Endothelial cell of umbilical vein (primary cell): ENCODE results near the gene SDR39U1. TPM values are rescaled to one million over a fixed set of nuclear protein-coding genes. Genes with fewer than 3 reads are reported as not detected.

ENCODE experiments used
- BruUV-seq: library from RNA; stranded (reverse); fragments of 400-500 nt; replicated peaks from 2 replicates; lab custom pipeline; 2021; lab: Mats Ljungman, UMichigan
- CTCF ChIA-PET: fragments of 300-600, 350-600 bp; sonication (Branson Sonifier 250); formaldehyde crosslinking; loops from one replicate; lab custom pipeline; 2021; ENCODE audit warnings: antibody characterized with exemption, inconsistent platforms; lab: Charles Lee
- POLR2A ChIA-PET: fragments of 300-600, 350-600 bp; sonication (Branson Sonifier 250); formaldehyde crosslinking; loops from one replicate; lab custom pipeline; 2021; ENCODE audit warnings: antibody characterized with exemption, inconsistent platforms; lab: Charles Lee
- DNase-seq: peaks from one replicate; pipeline ENCODE4 v3.0.0-alpha.2; 2011; ENCODE audit warnings: low read depth, low spot score
- FAIRE-seq: peaks from 2 replicates; lab custom pipeline; 2011; peaks lifted over from hg19 to GRCh38; lab: Jason Lieb, UNC
- H2AFZ ChIP-seq: 2 replicates; pipeline ENCODE4 v1.6.0; 2012; ENCODE audit warnings: low read depth, low read length, control low read depth, inconsistent platforms
- H3K27ac ChIP-seq: 2 replicates; pipeline ENCODE4 v1.5.1; 2011; ENCODE audit warnings: low read depth, mild to moderate bottlenecking, control low read depth, low read length, moderate library complexity; ENCODE audit not compliant: insufficient read depth
- H3K27me3 ChIP-seq, 2 experiments: 2 replicates each; pipeline versions ENCODE4 v1.6.0 to v1.6.1; 2011; ENCODE audit warnings: low read length in 2 of 2, mixed read lengths in 1 of 2; ENCODE audit not compliant: control insufficient read depth in 2 of 2, insufficient read depth in 2 of 2
- H3K36me3 ChIP-seq, 2 experiments: 2 replicates in 1 of 2; 3 replicates in 1 of 2; pipeline ENCODE4 v1.5.1; 2011; ENCODE audit warnings: low read length in 2 of 2, mild to moderate bottlenecking in 1 of 2, moderate library complexity in 1 of 2; ENCODE audit not compliant: control insufficient read depth in 2 of 2, insufficient read depth in 2 of 2; ENCODE audit errors: extremely low read depth in 1 of 2
- H3K4me1 ChIP-seq: 3 replicates; pipeline ENCODE4 v1.5.1; 2011; ENCODE audit warnings: mild to moderate bottlenecking, low read length; ENCODE audit not compliant: control insufficient read depth, insufficient read depth; ENCODE audit errors: extremely low read depth
- H3K4me2 ChIP-seq: 2 replicates; pipeline ENCODE4 v1.6.1; 2011; ENCODE audit warnings: low read length, control low read depth, mixed read lengths; ENCODE audit not compliant: insufficient read depth
- H3K4me3 ChIP-seq, 3 experiments: fragments of 200-600 bp in 1 of 3; sonication (generic), shearing (Covaris generic) in 1 of 3; replicated peaks in 1 of 3; 2 replicates each; pipeline ENCODE4 v1.5.1; 2011 to 2016; ENCODE audit warnings: control low read depth in 3 of 3, low read length in 3 of 3, mild to moderate bottlenecking in 2 of 3, inconsistent platforms in 1 of 3, low read depth in 1 of 3, moderate library complexity in 1 of 3; ENCODE audit not compliant: insufficient read depth in 1 of 3
- H3K79me2 ChIP-seq: 2 replicates; pipeline ENCODE4 v1.6.0; 2012; ENCODE audit warnings: low read length, inconsistent platforms; ENCODE audit not compliant: control insufficient read depth, insufficient read depth
- H3K9ac ChIP-seq: replicated peaks from 2 replicates; pipeline ENCODE3; 2011; ENCODE audit warnings: low read length, control low read depth; ENCODE audit not compliant: insufficient read depth; ENCODE audit errors: extremely low read depth
- H3K9me1 ChIP-seq: replicated peaks from 3 replicates; pipeline ENCODE4 v1.6.0; 2011; ENCODE audit warnings: mild to moderate bottlenecking, low read length; ENCODE audit not compliant: control insufficient read depth, insufficient read depth; ENCODE audit errors: extremely low read depth
- H3K9me3 ChIP-seq: replicated peaks from 2 replicates; pipeline ENCODE4 v1.5.1; 2012; ENCODE audit warnings: low read length, inconsistent platforms; ENCODE audit not compliant: control insufficient read depth, insufficient read depth
- H4K20me1 ChIP-seq: replicated peaks from 2 replicates; pipeline ENCODE3; 2011; ENCODE audit warnings: mild to moderate bottlenecking, low read length; ENCODE audit not compliant: control insufficient read depth, insufficient read depth; ENCODE audit errors: extremely low read depth
- CTCF ChIP-seq, 2 donors: IDR thresholded peaks; 1 replicate in 1 of 2; 2 replicates in 1 of 2; pipeline ENCODE4 v1.5.1; 2011; ENCODE audit warnings: low read length in 2 of 2, mild to moderate bottlenecking in 2 of 2, moderate library complexity in 2 of 2, control low read depth in 1 of 2, inconsistent platforms in 1 of 2, low read depth in 1 of 2; ENCODE audit not compliant: insufficient read depth in 1 of 2; ENCODE audit errors: extremely low read depth in 1 of 2
- EZH2 ChIP-seq: IDR thresholded peaks from 2 replicates; pipeline ENCODE4 v1.6.1; 2012; ENCODE audit warnings: borderline replicate concordance, low read depth, mild to moderate bottlenecking, moderate library complexity, low read length, inconsistent platforms; ENCODE audit not compliant: severe bottlenecking
- FOS ChIP-seq: IDR thresholded peaks from 2 replicates; pipeline ENCODE4 v1.6.1; 2011; ENCODE audit warnings: mild to moderate bottlenecking, low read length, moderate library complexity, borderline replicate concordance; ENCODE audit not compliant: insufficient read depth
- GATA2 ChIP-seq: IDR thresholded peaks from 2 replicates; pipeline ENCODE4 v1.7.0; 2011; ENCODE audit warnings: low read depth, mild to moderate bottlenecking, moderate library complexity, mixed read lengths, low read length; ENCODE audit not compliant: insufficient read length, insufficient read depth
- JUN ChIP-seq: IDR thresholded peaks from 2 replicates; pipeline ENCODE4 v1.6.1; 2011; ENCODE audit warnings: borderline replicate concordance, low read depth; ENCODE audit not compliant: insufficient read length, insufficient read depth
- MAX ChIP-seq: IDR thresholded peaks from 2 replicates; pipeline ENCODE4 v1.6.1; 2011; ENCODE audit not compliant: insufficient read depth, insufficient read length
- MYC ChIP-seq: IDR thresholded peaks from one replicate; pipeline ENCODE4 v1.6.1; 2011; ENCODE audit warnings: mild to moderate bottlenecking, low read depth, low read length
- POLR2A ChIP-seq: IDR thresholded peaks from 2 replicates; pipeline ENCODE4 v1.6.1; 2012; ENCODE audit warnings: low read depth, mild to moderate bottlenecking, control low read depth, low read length
- POLR2AphosphoS5 ChIP-seq: IDR thresholded peaks from 2 replicates; pipeline ENCODE4 v1.6.1; 2012; ENCODE audit warnings: low read depth, mild to moderate bottlenecking, control low read depth, low read length, moderate library complexity; ENCODE audit not compliant: insufficient read depth
- dilution Hi-C: fragments of 300-500 bp; cut with MboI; formaldehyde crosslinking; loops from one replicate; pipeline ENCODE4 v1.15.0; 2019; ENCODE audit warnings: low sequenced_read_pairs; ENCODE audit not compliant: extremely low pct_ligation_motif_present
- intact Hi-C: fragments of 100-400 bp; cut with micrococcal nuclease; formaldehyde crosslinking; loops from one replicate; pipeline ENCODE4 v1.10.0; 2022
- polyA plus RNA-seq, 4 experiments: library from polyadenylated mRNA; depleted of rRNA in 3 of 4; stranded (reverse) in 3 of 4; unstranded in 1 of 4; fragments of >200 nt; gene quantifications; 2 replicates each; pipeline versions ENCODE4 v1.2.1 to v1.2.3, GENCODE V29; 2011 to 2012; ENCODE audit warnings: missing spikeins in 1 of 4
- total RNA-seq: library from RNA; stranded (reverse); gene quantifications from 2 replicates; pipeline ENCODE4 v1.2.3, GENCODE V29; 2021

SDR39U1 gene
- total and polyA plus RNA-seq, 2 donors (not counting 3 experiments of a cell fraction or from before 2014, with no cell fraction given), result 40.2 to 72.6 TPM

- Histone ChIP-seq H2AFZ (no peak overlapping the region), H3K9ac (no peak overlapping the region), H3K4me3 (no peak overlapping the region), H3K27me3 (no peaks in the 10 kb centered on the region), H3K27ac (no peak overlapping the region), H3K4me2 (no peak overlapping the region), H4K20me1 (no peaks in the 10 kb centered on the region), H3K9me1 (no peaks in the 10 kb centered on the region), H3K79me2 (peaks cover 2% of the 10 kb centered on the region), H3K9me3 (no peaks in the 10 kb centered on the region), H3K36me3 (peaks cover 0 to 31% of the 10 kb centered on the region in 2 experiments), H3K4me1 (peaks cover 12% of the 10 kb centered on the region)
- BruUV-seq, result no TSS peak
- TF ChIP-seq MAX (no peak), EZH2 (no peak), FOS (no peak)
- FAIRE-seq (no peak), DNase-seq (no peak)
- dilution Hi-C loops, result no loop called here
- ChIA-PET CTCF (interaction anchor here (1.4 to 8.7 kb wide), 6 partner anchors 9 to 100 kb away, joined by 3 to 86 read pairs (median 6); partner anchors contain the start of genes CIDEB and NYNRIN), POLR2A (no interaction called here)
- intact Hi-C loops, result no loop called here
Measured at GRCh38 chr14:24407608-24408325, 34.8 kb downstream of the SDR39U1 start.

- H3K27ac ChIP-seq, result no peak overlapping the region
- no peaks in the 10 kb centered on the region for H3K9me1 ChIP-seq
- H3K4me3 ChIP-seq, result no peak overlapping the region
- H4K20me1 ChIP-seq, result no peaks in the 10 kb centered on the region
- H2AFZ ChIP-seq, result no peak overlapping the region
- no peaks in the 10 kb centered on the region for H3K9me3 ChIP-seq
- H3K4me2 ChIP-seq, result no peak overlapping the region
- intact Hi-C loops (no loop called here), dilution Hi-C loops (no loop called here)
- DNase-seq (no peak), FAIRE-seq (no peak)
- ChIA-PET POLR2A (no interaction called here), CTCF (interaction anchor here (0.7 to 8.7 kb wide), 7 partner anchors 8 to 98 kb away, joined by 3 to 86 read pairs (median 6); partner anchors contain the start of genes CIDEB and NYNRIN)
- H3K36me3 ChIP-seq, result peaks cover 0 to 27% of the 10 kb centered on the region in 2 experiments
- BruUV-seq, result no TSS peak
- TF ChIP-seq MYC (no peak), CTCF (IDR thresholded peaks at IDR 0.05; ENCODE audit: extremely low read depth in 1 of 2, insufficient read depth in 1 of 2, low read depth in 1 of 2, low read length in 2 of 2) (no peak), MAX (no peak), GATA2 (no peak), POLR2AphosphoS5 (no peak), EZH2 (no peak), FOS (no peak), JUN (no peak), POLR2A (no peak)
- peaks cover 13% of the 10 kb centered on the region for H3K4me1 ChIP-seq
- no peaks in the 10 kb centered on the region for H3K27me3 ChIP-seq
- peaks cover 2% of the 10 kb centered on the region for H3K79me2 ChIP-seq
- H3K9ac ChIP-seq, result no peak overlapping the region
Measured at GRCh38 chr14:24406416-24406815, 36.2 kb downstream of the SDR39U1 start.
